Esophagus (tissue), 2 donors: ENCODE data around the gene CREB1. TPM values are rescaled to one million over a fixed set of nuclear protein-coding genes. Genes with fewer than 3 reads are reported as not detected.

Source experiments
- H3K27ac ChIP-seq, 2 donors: one replicate each; pipeline ENCODE4 v1.5.1; 2013; ENCODE audit warnings: low read depth in 2 of 2, mild to moderate bottlenecking in 2 of 2, inconsistent platforms in 1 of 2, low read length in 1 of 2, moderate library complexity in 1 of 2
- H3K27me3 ChIP-seq, 2 donors: one replicate each; pipeline ENCODE4 v1.6.1; 2013; ENCODE audit warnings: low read length in 2 of 2, control low read depth in 1 of 2, mild to moderate bottlenecking in 1 of 2; ENCODE audit not compliant: insufficient read depth in 2 of 2, control insufficient read depth in 1 of 2
- H3K36me3 ChIP-seq, 2 donors: one replicate each; pipeline ENCODE4 v1.6.1; 2013; ENCODE audit warnings: low read length in 1 of 2; ENCODE audit not compliant: control insufficient read depth in 2 of 2, insufficient read depth in 2 of 2
- H3K4me1 ChIP-seq, 2 donors: one replicate each; pipeline ENCODE4 v1.6.1; 2013; ENCODE audit warnings: low read length in 1 of 2; ENCODE audit not compliant: control insufficient read depth in 2 of 2, insufficient read depth in 2 of 2
- H3K4me3 ChIP-seq, 2 donors: one replicate each; pipeline ENCODE4 v1.5.1; 2013; ENCODE audit warnings: low read length in 2 of 2, mild to moderate bottlenecking in 2 of 2, low read depth in 1 of 2, moderate library complexity in 1 of 2
- H3K9me3 ChIP-seq, 2 donors: one replicate each; pipeline ENCODE4 v1.6.1; 2013; ENCODE audit warnings: mild to moderate bottlenecking in 2 of 2, low read depth in 1 of 2, low read length in 1 of 2, moderate library complexity in 1 of 2; ENCODE audit not compliant: control insufficient read depth in 2 of 2, insufficient read depth in 1 of 2
- WGBS, 2 donors: extraction: QIAGEN DNeasy Blood & Tissue Kit; methylation state at CpG; one replicate each; pipeline ENCODE4 v1.1.7; 2013; 5-methylcytosine and 5-hydroxymethylcytosine counted together
- polyA plus RNA-seq, 2 donors: library from polyadenylated mRNA; stranded (reverse); fragments of 200-250 nt; gene quantifications; one replicate each; pipeline ENCODE4 v1.2.3, GENCODE V29; 2013
- donor health status: healthy with polysubstance abuse.
- donor health status: Bipolar disorder and iron deficiency.

CREB1 gene
- polyA plus RNA-seq, 2 donors, result 5.3 to 6.2 TPM

- Histone ChIP-seq H3K36me3 (no peaks in the 10 kb centered on the region), H3K9me3 (no peaks in the 10 kb centered on the region), H3K4me1 (no peaks in the 10 kb centered on the region), H3K4me3 (no peak overlapping the region), H3K27ac (no peak overlapping the region), H3K27me3 (no peaks in the 10 kb centered on the region)
- 84 to 85% methylated on average over 9 of the region's 9 CpGs for WGBS, 2 donors
Observed at GRCh38 chr2:207532676-207533075, 2.9 kb downstream of the CREB1 start.

GRCh38 chr2:207533461-207534008 lies 3.8 kb downstream of the CREB1 start:
- WGBS, 2 donors, result 68% methylated on average over 2 of the region's 2 CpGs
- no peaks in the 10 kb centered on the region for H3K27me3 ChIP-seq
- no peaks in the 10 kb centered on the region for H3K4me1 ChIP-seq
- no peaks in the 10 kb centered on the region for H3K9me3 ChIP-seq
- no peak overlapping the region for H3K27ac ChIP-seq
- H3K36me3 ChIP-seq, result no peaks in the 10 kb centered on the region
- no peak overlapping the region for H3K4me3 ChIP-seq

- Histone ChIP-seq H3K4me1 (no peaks in the 10 kb centered on the region), H3K4me3 (no peak overlapping the region), H3K27me3 (no peaks in the 10 kb centered on the region), H3K9me3 (no peaks in the 10 kb centered on the region), H3K36me3 (no peaks in the 10 kb centered on the region), H3K27ac (no peak overlapping the region)
- WGBS, 2 donors, result 76 to 79% methylated on average over 3 of the region's 3 CpGs
Observed at GRCh38 chr2:207534417-207534816, 4.7 kb downstream of the CREB1 start.

GRCh38 chr2:207539470-207539869 lies 9.7 kb downstream of the CREB1 start:
- 88 to 91% methylated on average over 2 of the region's 2 CpGs for WGBS, 2 donors
- Histone ChIP-seq H3K4me1 (no peaks in the 10 kb centered on the region), H3K27me3 (no peaks in the 10 kb centered on the region)

GRCh38 chr2:207540431-207540830 lies 10.7 kb downstream of the CREB1 start:
- Histone ChIP-seq H3K27me3 (no peaks in the 10 kb centered on the region), H3K36me3 (no peaks in the 10 kb centered on the region), H3K4me3 (no peak overlapping the region), H3K4me1 (no peaks in the 10 kb centered on the region), H3K27ac (no peak overlapping the region), H3K9me3 (no peaks in the 10 kb centered on the region)
- 76 to 82% methylated on average over 2 of the region's 2 CpGs for WGBS, 2 donors

More at GRCh38 chr2:207539470-207539869, 9.7 kb downstream of the CREB1 start:
- H3K4me3 ChIP-seq, result no peak overlapping the region
- no peaks in the 10 kb centered on the region for H3K9me3 ChIP-seq
- H3K27ac ChIP-seq, result no peak overlapping the region
- H3K36me3 ChIP-seq, result no peaks in the 10 kb centered on the region

- H3K4me1 ChIP-seq, result no peaks in the 10 kb centered on the region
- H3K36me3 ChIP-seq, result no peaks in the 10 kb centered on the region
- H3K27me3 ChIP-seq, result no peaks in the 10 kb centered on the region
- no peaks in the 10 kb centered on the region for H3K9me3 ChIP-seq
- no peak overlapping the region for H3K4me3 ChIP-seq
- 95 to 98% methylated on average over 2 of the region's 2 CpGs for WGBS, 2 donors
- H3K27ac ChIP-seq, result no peak overlapping the region
Observed at GRCh38 chr2:207541933-207542332, 12.2 kb downstream of the CREB1 start.

- no peak overlapping the region for H3K4me3 ChIP-seq
- WGBS, 2 donors, result 95 to 97% methylated on average over 3 of the region's 3 CpGs
- H3K36me3 ChIP-seq, result no peaks in the 10 kb centered on the region
- no peak overlapping the region for H3K27ac ChIP-seq
- no peaks in the 10 kb centered on the region for H3K27me3 ChIP-seq
- no peaks in the 10 kb centered on the region for H3K4me1 ChIP-seq
- H3K9me3 ChIP-seq, result no peaks in the 10 kb centered on the region
Observed at GRCh38 chr2:207543272-207543671, 13.5 kb downstream of the CREB1 start.

GRCh38 chr2:207546822-207547221 lies 17.1 kb downstream of the CREB1 start:
- Histone ChIP-seq H3K4me1 (no peaks in the 10 kb centered on the region), H3K27ac (no peak overlapping the region)

GRCh38 chr2:207549145-207549544 lies 19.4 kb downstream of the CREB1 start:
- no peaks in the 10 kb centered on the region for H3K4me1 ChIP-seq
- no peaks in the 10 kb centered on the region for H3K36me3 ChIP-seq
- H3K27me3 ChIP-seq, result no peaks in the 10 kb centered on the region
- H3K27ac ChIP-seq, result no peak overlapping the region
- no peak overlapping the region for H3K4me3 ChIP-seq
- WGBS, 2 donors, result 74 to 81% methylated on average over 2 of the region's 2 CpGs
- no peaks in the 10 kb centered on the region for H3K9me3 ChIP-seq

More at GRCh38 chr2:207546822-207547221, 17.1 kb downstream of the CREB1 start:
- H3K27me3 ChIP-seq, result no peaks in the 10 kb centered on the region
- H3K4me3 ChIP-seq, result no peak overlapping the region
- H3K36me3 ChIP-seq, result no peaks in the 10 kb centered on the region
- H3K9me3 ChIP-seq, result no peaks in the 10 kb centered on the region

- H3K9me3 ChIP-seq, result no peaks in the 10 kb centered on the region
- H3K4me3 ChIP-seq, result no peak overlapping the region
- H3K4me1 ChIP-seq, result no peaks in the 10 kb centered on the region
- 72 to 88% methylated on average over 1 of the region's 1 CpG for WGBS, 2 donors
- H3K36me3 ChIP-seq, result peaks cover 0 to 4% of the 10 kb centered on the region in 2 donors
- H3K27ac ChIP-seq, result no peak overlapping the region
- no peaks in the 10 kb centered on the region for H3K27me3 ChIP-seq
Observed at GRCh38 chr2:207558079-207558491, 28.3 kb downstream of the CREB1 start.
